Thyroid gland (tissue), 4 donors: ENCODE measurements around the gene CDK5RAP2.

Source experiments
- POLR2A ChIP-seq, 2 donors: fragments of 450-650 bp; IDR thresholded peaks; one replicate each; pipeline ENCODE4 v1.6.1; 2017; ENCODE audit warnings: antibody characterized with exemption in 2 of 2, mild to moderate bottlenecking in 2 of 2, moderate library complexity in 1 of 2
- TF ChIP-seq, protein P1 (sequence below), 6 experiments: fragments of 200-600 bp in 3 of 6; fragments of 450-650 bp in 3 of 6; sonication (generic) in 3 of 6; IDR thresholded peaks; one replicate each; pipeline ENCODE4 v1.5.1; 2016 to 2019; ENCODE audit warnings: antibody characterized with exemption in 6 of 6, mild to moderate bottlenecking in 2 of 6, inconsistent platforms in 1 of 6, moderate library complexity in 1 of 6

DNA sequence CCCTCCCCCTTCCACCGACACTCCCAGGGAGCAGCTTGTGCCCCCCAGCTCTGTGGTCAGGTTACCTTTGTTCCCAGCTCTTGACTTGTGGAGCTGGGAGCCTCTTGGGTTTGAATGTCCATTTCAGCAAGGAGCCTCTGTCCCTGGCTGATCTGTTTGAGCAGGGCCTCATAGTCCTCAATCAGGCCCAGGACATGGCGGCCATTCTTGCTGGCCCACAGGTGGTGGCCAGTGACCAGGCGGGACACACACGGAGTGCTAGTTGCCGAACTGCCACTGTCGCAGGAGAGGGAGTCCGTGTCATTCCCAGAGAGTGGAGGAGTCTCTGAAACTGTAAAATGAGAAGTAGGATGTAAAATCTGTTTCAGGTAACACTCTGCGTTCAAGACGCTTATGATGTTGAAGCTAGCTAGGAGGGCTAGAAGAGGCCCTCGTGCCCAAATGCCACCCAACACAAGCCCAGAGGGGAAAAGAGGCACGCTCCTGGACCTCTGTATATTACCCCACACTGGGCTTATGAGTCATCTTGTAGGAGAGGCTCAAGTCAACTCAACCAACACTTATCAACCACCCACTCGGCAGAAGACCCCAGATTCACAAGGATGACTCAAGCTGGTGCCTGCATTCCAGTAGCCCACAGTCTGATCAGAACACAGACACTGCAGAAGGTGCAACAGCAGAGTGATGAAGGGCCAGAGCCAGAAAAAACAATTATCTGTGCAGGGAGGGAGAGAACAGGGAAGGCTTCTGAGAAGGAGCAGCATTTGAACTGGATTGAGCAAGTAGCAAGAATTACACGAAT, 177.0 kb downstream of the CDK5RAP2 start:
- TF ChIP-seq POLR2A (IDR thresholded peaks at IDR 0.05), result no peak
- TF ChIP-seq, protein P1, sequence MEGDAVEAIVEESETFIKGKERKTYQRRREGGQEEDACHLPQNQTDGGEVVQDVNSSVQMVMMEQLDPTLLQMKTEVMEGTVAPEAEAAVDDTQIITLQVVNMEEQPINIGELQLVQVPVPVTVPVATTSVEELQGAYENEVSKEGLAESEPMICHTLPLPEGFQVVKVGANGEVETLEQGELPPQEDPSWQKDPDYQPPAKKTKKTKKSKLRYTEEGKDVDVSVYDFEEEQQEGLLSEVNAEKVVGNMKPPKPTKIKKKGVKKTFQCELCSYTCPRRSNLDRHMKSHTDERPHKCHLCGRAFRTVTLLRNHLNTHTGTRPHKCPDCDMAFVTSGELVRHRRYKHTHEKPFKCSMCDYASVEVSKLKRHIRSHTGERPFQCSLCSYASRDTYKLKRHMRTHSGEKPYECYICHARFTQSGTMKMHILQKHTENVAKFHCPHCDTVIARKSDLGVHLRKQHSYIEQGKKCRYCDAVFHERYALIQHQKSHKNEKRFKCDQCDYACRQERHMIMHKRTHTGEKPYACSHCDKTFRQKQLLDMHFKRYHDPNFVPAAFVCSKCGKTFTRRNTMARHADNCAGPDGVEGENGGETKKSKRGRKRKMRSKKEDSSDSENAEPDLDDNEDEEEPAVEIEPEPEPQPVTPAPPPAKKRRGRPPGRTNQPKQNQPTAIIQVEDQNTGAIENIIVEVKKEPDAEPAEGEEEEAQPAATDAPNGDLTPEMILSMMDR (IDR thresholded peaks at IDR 0.05), result no peak
